Measurements from ENCODE around the gene ODF2.
"Not testable (repeated sequence)": the region's sequence is repeated elsewhere in the genome, so short reads cannot be mapped to it uniquely, and the experiment has no call there.

The ODF2 gene

DNA sequence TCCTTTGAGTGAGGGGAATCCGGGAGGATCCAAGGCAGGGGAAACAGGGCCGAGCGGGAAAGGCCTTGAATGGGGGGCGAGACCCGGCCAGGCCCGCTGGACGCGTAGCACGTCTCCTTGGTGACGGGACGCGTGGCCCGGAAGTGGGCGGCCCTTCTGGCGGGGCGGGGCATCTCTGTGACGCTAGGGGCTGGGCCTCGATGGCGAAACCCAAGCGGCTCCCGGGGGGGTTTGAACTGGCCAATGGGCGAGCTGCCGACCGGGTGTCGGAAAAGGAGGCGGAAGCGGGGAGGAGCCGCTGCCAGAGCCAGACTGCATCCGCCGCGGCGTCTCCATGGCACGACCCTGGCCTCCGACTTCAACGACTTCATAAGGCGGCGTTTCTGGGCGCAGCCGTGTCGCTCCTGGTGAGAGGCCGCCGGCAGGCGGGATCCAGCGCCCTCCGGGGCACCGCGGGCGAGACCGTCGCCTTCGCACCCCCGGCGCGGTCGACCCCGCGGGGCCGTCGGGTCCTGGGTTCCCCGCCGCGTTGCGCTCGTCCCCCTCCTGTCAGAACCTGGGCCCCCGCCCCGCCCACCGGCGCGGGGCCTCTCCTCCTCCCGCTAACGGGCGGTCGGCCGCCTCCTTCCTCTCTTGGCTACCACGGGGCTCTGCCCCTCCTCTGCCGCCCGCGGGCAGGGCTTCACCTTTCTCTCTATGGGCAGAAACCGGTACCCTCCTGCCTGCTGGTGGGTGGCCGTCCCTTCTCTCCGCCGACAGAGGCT lies at the start of gene ODF2:
TSS of gene ODF2 (plus strand) at position 158 of the 764 bp plus-strand sequence. CDS start at position 244, 86 bp downstream.
- H3K4me3 Mint-ChIP-seq = peak within 1 kb of the TSS; percentile 84
- peak; percentile 100 for DNase-seq
- peaks cover 14% of the 10 kb centered on the region for H3K36me3 Mint-ChIP-seq
- H3K9me3 Mint-ChIP-seq = no peaks in the 10 kb centered on the region
- CTCF ChIA-PET = interaction anchor here (1.4 kb wide), 1 partner anchor 17 kb away, joined by 8 read pairs; no protein-coding TSS in a partner anchor
- peaks cover 16% of the 10 kb centered on the region for H3K27me3 Mint-ChIP-seq
- H3K27ac Mint-ChIP-seq = peak within 1 kb of the TSS; percentile 92
- H3K4me1 Mint-ChIP-seq = peaks cover 36% of the 10 kb centered on the region

DNA sequence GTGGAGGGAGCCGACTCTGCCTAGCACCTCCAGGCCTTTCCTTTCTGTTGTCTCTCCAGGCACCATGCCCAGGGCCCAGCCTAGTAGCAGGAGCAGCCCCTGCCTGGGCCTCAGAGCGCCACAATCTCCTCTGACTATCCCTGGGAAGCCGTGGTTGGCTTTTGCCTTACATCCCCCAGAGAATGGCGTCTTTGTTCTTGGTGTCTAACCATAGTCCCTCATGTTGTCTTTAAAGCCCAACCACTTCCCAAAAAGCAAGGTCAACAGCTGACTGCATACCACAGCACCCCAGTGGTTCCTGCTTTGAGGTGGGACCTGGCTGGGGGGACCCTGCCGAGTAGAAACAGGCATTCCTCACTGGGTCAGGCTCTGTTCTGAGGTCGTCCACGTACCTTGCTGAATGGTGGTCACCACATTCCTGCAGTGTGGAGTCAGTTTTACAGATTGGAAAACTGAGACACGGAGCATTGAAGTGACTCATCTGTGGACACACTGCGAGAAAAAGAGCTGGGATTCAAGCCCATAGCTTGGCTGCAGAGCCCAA lies 48.9 kb upstream of the ODF2 start:
- Mint-ChIP-seq H3K9me3 (no peaks in the 10 kb centered on the region), H3K27ac (no peak overlapping the region), H3K27me3 (peaks cover 83% of the 10 kb centered on the region), H3K4me1 (no peaks in the 10 kb centered on the region), H3K36me3 (no peaks in the 10 kb centered on the region), H3K4me3 (no peak overlapping the region)
- CTCF ChIA-PET = interaction anchor here (1.0 kb wide), 1 partner anchor 45 kb away, joined by 4 read pairs; no protein-coding TSS in a partner anchor
- no peak for DNase-seq

DNA sequence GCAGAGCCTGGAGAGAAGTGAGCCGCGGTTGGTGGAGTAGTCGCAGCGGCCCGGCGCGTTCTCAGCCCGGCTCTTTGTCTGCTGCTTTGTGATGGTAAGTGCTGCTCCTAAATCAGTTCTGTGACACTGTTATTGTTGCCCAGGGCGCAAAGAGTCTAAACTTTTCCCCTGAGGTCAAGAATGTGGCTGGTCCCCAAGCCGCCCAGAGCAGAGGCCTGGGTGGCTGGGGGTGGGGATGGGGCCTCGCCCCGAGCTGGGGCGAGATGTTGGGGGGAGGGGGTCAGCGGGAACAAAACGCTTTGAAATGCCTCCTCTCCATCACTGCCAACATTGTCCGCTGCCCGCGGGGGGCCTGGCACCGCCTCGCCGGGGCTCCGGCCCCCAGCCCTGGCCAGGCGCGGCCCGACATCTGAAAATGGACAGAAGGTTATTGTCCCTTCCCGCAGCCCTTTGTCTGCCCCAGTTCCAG lies 46.8 kb upstream of the ODF2 start:
- Mint-ChIP-seq H3K27me3 (peaks cover 79% of the 10 kb centered on the region), H3K36me3 (no peaks in the 10 kb centered on the region), H3K27ac (peak overlapping the region; percentile 65), H3K4me3 (no peak overlapping the region), H3K4me1 (no peaks in the 10 kb centered on the region), H3K9me3 (no peaks in the 10 kb centered on the region)
- CTCF ChIA-PET = no interaction called here
- no peak for DNase-seq

GRCh38 chr9:128409450-128409849 lies 46.4 kb upstream of the ODF2 start:
- Mint-ChIP-seq H3K27me3 (peaks cover 80% of the 10 kb centered on the region), H3K36me3 (no peaks in the 10 kb centered on the region), H3K9me3 (no peaks in the 10 kb centered on the region), H3K27ac (no peak overlapping the region), H3K4me1 (no peaks in the 10 kb centered on the region), H3K4me3 (no peak overlapping the region)
- CTCF ChIA-PET = interaction anchor here (1.2 to 4.6 kb wide), 2 partner anchors 10 to 46 kb away, joined by 5 to 61 read pairs; no protein-coding TSS in a partner anchor
- DNase-seq = no peak

- H3K4me1 Mint-ChIP-seq = no peaks in the 10 kb centered on the region
- H3K4me3 Mint-ChIP-seq = no peak overlapping the region
- CTCF ChIA-PET = interaction anchor here (1.0 to 4.6 kb wide), 3 partner anchors 10 to 115 kb away, joined by 5 to 61 read pairs (median 6); no protein-coding TSS in a partner anchor
- no peaks in the 10 kb centered on the region for H3K36me3 Mint-ChIP-seq
- no peaks in the 10 kb centered on the region for H3K9me3 Mint-ChIP-seq
- DNase-seq = no peak
- no peak overlapping the region for H3K27ac Mint-ChIP-seq
- H3K27me3 Mint-ChIP-seq = peaks cover 84% of the 10 kb centered on the region
Measured at GRCh38 chr9:128409978-128410377, 45.8 kb upstream of the ODF2 start.

GRCh38 chr9:128411364-128412119 lies 44.3 kb upstream of the ODF2 start:
- no peaks in the 10 kb centered on the region for H3K36me3 Mint-ChIP-seq
- no peak for DNase-seq
- H3K27ac Mint-ChIP-seq = no peak overlapping the region
- no peak overlapping the region for H3K4me3 Mint-ChIP-seq
- CTCF ChIA-PET = interaction anchor here (0.9 to 4.6 kb wide), 8 partner anchors 10 to 119 kb away, joined by 3 to 61 read pairs (median 4); no protein-coding TSS in a partner anchor
- no peaks in the 10 kb centered on the region for H3K9me3 Mint-ChIP-seq
- H3K27me3 Mint-ChIP-seq = peaks cover 84% of the 10 kb centered on the region
- H3K4me1 Mint-ChIP-seq = peaks cover 1% of the 10 kb centered on the region

DNA sequence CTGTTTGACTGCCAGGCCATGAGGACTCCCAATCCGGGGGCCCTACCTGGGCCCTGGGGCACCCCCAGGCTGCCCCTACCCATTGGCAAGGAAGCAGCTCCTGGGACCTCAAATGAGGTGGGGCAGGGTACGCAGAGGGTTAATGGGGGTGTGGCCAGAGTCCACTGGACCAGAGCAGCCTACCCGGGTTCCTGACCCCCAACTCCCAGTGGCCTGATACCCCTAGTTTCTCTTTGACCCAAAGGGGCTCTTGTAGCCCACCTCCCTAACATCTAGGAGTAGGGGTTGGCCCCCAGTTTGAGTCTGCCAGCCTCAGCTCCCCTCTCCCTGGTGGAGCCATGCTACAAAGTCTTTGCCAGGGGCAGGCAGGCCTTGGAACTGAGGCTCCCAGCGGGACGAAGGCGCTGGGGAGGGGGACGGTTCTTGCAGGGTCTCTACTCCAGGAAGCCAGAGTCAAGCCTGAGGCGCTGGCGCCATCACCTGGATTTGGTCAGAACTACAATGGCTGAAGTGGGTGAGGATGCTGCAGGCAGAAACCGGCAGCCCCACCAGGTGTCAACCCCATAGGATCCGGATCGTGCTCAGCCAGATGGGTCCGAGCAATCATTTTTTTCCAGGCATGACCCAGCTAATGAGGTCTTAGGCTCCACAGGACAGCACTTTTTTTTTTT lies 43.6 kb upstream of the ODF2 start:
- peaks cover 84% of the 10 kb centered on the region for H3K27me3 Mint-ChIP-seq
- H3K27ac Mint-ChIP-seq = no peak overlapping the region
- H3K36me3 Mint-ChIP-seq = no peaks in the 10 kb centered on the region
- no peaks in the 10 kb centered on the region for H3K9me3 Mint-ChIP-seq
- H3K4me3 Mint-ChIP-seq = no peak overlapping the region
- CTCF ChIA-PET = interaction anchor here (0.8 to 4.6 kb wide), 9 partner anchors 9 to 120 kb away, joined by 3 to 61 read pairs (median 4); no protein-coding TSS in a partner anchor
- peak; percentile 77 for DNase-seq
- peaks cover 4% of the 10 kb centered on the region for H3K4me1 Mint-ChIP-seq

DNA sequence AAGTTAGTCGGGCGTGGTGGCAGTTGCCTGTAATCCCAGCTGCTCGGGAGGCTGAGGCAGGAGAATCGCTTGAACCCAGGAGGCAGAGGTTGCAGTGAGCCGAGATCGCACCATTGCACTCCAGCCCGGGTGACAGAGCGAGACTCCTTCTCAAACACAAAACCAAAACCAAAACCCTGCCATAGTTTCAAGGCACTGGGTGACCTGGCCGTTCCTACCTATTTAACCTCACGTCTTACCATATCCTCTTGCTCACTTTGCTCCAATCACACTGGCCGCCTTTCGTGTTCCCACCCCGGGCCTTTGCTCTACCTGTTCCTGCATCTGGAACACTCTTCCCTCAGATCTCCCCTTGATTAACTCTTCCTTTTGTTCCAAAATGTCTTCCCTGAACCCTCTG lies 42.1 kb upstream of the ODF2 start:
- peaks cover 91% of the 10 kb centered on the region for H3K27me3 Mint-ChIP-seq
- H3K36me3 Mint-ChIP-seq, H3K4me1 Mint-ChIP-seq, H3K4me3 Mint-ChIP-seq, H3K9me3 Mint-ChIP-seq, DNase-seq, H3K27ac Mint-ChIP-seq: not testable (repeated sequence)
- CTCF ChIA-PET = interaction anchor here (4.6 kb wide), 1 partner anchor 50 kb away, joined by 61 read pairs; no protein-coding TSS in a partner anchor

DNA sequence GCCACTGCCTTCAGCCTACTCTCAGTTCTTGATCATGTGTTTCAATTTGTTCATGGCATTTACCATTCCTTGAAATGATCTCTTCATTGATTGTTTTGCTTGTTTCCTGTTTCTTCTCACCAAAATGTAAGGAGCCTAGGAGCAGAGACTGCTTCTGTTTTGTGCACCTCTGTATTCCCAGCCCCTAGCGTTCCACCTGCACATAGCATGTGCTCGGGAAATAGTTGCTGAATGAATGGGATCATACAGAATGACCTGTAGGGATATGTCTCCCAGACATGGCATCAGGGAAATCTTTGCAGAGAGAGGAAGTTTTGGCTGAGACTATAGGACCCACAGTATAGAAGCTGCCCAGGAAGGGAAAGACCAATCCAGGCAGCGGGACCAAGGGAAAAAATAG lies 41.3 kb upstream of the ODF2 start:
- DNase-seq = no peak
- Mint-ChIP-seq H3K4me1 (peaks cover 9% of the 10 kb centered on the region), H3K36me3 (no peaks in the 10 kb centered on the region), H3K27me3 (peaks cover 92% of the 10 kb centered on the region), H3K4me3 (no peak overlapping the region), H3K27ac (no peak overlapping the region), H3K9me3 (no peaks in the 10 kb centered on the region)
- CTCF ChIA-PET = no interaction called here

DNA sequence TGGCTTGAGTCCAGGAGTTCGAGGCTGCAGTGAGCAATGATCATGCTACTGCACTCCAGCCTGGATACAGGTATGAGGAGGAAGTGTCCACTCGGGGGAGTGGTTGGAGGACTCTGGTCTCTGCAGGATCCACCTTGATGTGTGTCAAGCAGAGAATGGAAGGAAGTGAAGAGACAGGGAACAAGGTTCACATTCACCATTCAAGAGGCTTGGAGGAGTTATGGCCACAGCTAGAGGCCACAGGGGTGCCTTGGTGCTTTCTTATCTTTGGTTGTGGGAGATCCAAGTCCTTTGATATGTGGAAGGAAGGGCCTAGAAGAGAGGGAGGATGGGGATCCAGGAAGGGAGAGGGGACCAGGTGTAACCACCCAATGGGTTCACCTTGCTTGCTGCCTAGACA lies 40.5 kb upstream of the ODF2 start:
- peaks cover 92% of the 10 kb centered on the region for H3K27me3 Mint-ChIP-seq
- H3K27ac Mint-ChIP-seq = no peak overlapping the region
- peaks cover 15% of the 10 kb centered on the region for H3K4me1 Mint-ChIP-seq
- no peaks in the 10 kb centered on the region for H3K9me3 Mint-ChIP-seq
- DNase-seq = no peak
- no peaks in the 10 kb centered on the region for H3K36me3 Mint-ChIP-seq
- CTCF ChIA-PET = interaction anchor here (1.3 kb wide), 1 partner anchor 53 kb away, joined by 3 read pairs; no protein-coding TSS in a partner anchor
- H3K4me3 Mint-ChIP-seq = no peak overlapping the region

DNA sequence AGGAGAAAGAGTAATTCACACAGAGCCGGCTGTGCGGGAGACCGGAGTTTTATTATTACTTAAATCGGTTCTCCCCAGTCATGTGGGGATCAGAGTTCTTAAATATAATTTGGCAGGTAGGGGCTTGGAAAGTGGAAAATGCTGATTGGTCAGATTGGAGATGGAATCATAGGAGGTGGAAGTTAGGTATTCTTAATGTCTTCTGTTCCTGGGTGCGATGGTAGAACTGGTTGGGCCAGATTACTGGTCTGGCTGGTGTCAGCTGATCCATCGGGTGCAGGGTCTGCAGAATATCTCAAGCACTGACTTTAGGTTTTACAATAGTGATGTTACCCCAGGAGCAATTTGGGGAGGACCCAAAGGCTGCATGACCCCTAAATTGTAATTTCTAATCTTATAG lies 39.8 kb upstream of the ODF2 start:
- Mint-ChIP-seq H3K36me3 (no peaks in the 10 kb centered on the region), H3K4me3 (no peak overlapping the region), H3K4me1 (peaks cover 15% of the 10 kb centered on the region), H3K27ac (no peak overlapping the region), H3K9me3 (no peaks in the 10 kb centered on the region), H3K27me3 (peaks cover 89% of the 10 kb centered on the region)
- no peak for DNase-seq
- CTCF ChIA-PET = interaction anchor here (1.3 kb wide), 1 partner anchor 54 kb away, joined by 3 read pairs; no protein-coding TSS in a partner anchor

GRCh38 chr9:128416432-128417019 lies 39.3 kb upstream of the ODF2 start:
- no peaks in the 10 kb centered on the region for H3K9me3 Mint-ChIP-seq
- peaks cover 89% of the 10 kb centered on the region for H3K27me3 Mint-ChIP-seq
- H3K36me3 Mint-ChIP-seq = no peaks in the 10 kb centered on the region
- DNase-seq = no peak
- CTCF ChIA-PET = interaction anchor here (1.3 kb wide), 1 partner anchor 55 kb away, joined by 3 read pairs; no protein-coding TSS in a partner anchor
- no peak overlapping the region for H3K4me3 Mint-ChIP-seq
- peaks cover 15% of the 10 kb centered on the region for H3K4me1 Mint-ChIP-seq
- H3K27ac Mint-ChIP-seq = no peak overlapping the region

Data from activated naive CD4-positive, alpha-beta T cell treated with anti-CD3 and anti-CD28 coated beads, Interleukin-2, amount 10 ng/mL, durations not matched to agents 7 days and 5 days (primary cell).